ENCODE results near the gene PDGFRB.
A peak's percentile ranks its signal among the peaks of the same experiment; 100 is the strongest.

The PDGFRB gene

GRCh38 chr5:150143350-150144245 is 12.0 kb downstream of the PDGFRB start:
- DNase-seq (ENCODE audit: low read depth): peak; percentile 74
- H3K4me3 ChIP-seq (ENCODE audit: low read length): no peak overlapping the region
- no peak for TF ChIP-seq CTCF (IDR thresholded peaks at IDR 0.05; ENCODE audit: insufficient read depth, low read depth, low read length, missing control alignments)

GRCh38 chr5:150142959-150143349 is 12.7 kb downstream of the PDGFRB start:
- H3K4me3 ChIP-seq (ENCODE audit: low read length): no peak overlapping the region
- peak; percentile 90 for DNase-seq (ENCODE audit: low read depth)
- no peak for TF ChIP-seq CTCF (IDR thresholded peaks at IDR 0.05; ENCODE audit: insufficient read depth, low read depth, low read length, missing control alignments)

GRCh38 chr5:150142185-150142958 is 13.3 kb downstream of the PDGFRB start:
- H3K4me3 ChIP-seq (ENCODE audit: low read length): no peak overlapping the region
- no peak for DNase-seq (ENCODE audit: low read depth)
- no peak for TF ChIP-seq CTCF (IDR thresholded peaks at IDR 0.05; ENCODE audit: insufficient read depth, low read depth, low read length, missing control alignments)

- H3K4me3 ChIP-seq (ENCODE audit: low read length): no peak overlapping the region
- TF ChIP-seq CTCF (IDR thresholded peaks at IDR 0.05; ENCODE audit: insufficient read depth, low read depth, low read length, missing control alignments): no peak
- no peak for DNase-seq (ENCODE audit: low read depth)
Observed at GRCh38 chr5:150141544-150142184, 14.0 kb downstream of the PDGFRB start.

- DNase-seq (ENCODE audit: low read depth): no peak
- H3K4me3 ChIP-seq (ENCODE audit: low read length): no peak overlapping the region
- TF ChIP-seq CTCF (IDR thresholded peaks at IDR 0.05; ENCODE audit: insufficient read depth, low read depth, low read length, missing control alignments): no peak
Observed at GRCh38 chr5:150140830-150141229, 14.8 kb downstream of the PDGFRB start.

GRCh38 chr5:150139334-150139733 is 16.3 kb downstream of the PDGFRB start:
- no peak for TF ChIP-seq CTCF (IDR thresholded peaks at IDR 0.05; ENCODE audit: insufficient read depth, low read depth, low read length, missing control alignments)
- no peak for DNase-seq (ENCODE audit: low read depth)
- no peak overlapping the region for H3K4me3 ChIP-seq (ENCODE audit: low read length)
